PC-9 (cell line): Measurements from ENCODE around the gene MT1F.

Source experiments
- EZH2 ChIP-seq: fragments of 200-600 bp; sonication (generic); IDR thresholded peaks from 2 replicates; pipeline ENCODE4 v1.8.0; 2017; ENCODE audit warnings: antibody characterized with exemption, low read depth
- TF ChIP-seq, protein P1 (sequence below): fragments of 200-600 bp; sonication (generic); conservative IDR thresholded peaks from 2 replicates; pipeline ENCODE4 v1.6.1; 2017; ENCODE audit warnings: mixed run types, antibody characterized with exemption, mild to moderate bottlenecking, moderate library complexity

DNA sequence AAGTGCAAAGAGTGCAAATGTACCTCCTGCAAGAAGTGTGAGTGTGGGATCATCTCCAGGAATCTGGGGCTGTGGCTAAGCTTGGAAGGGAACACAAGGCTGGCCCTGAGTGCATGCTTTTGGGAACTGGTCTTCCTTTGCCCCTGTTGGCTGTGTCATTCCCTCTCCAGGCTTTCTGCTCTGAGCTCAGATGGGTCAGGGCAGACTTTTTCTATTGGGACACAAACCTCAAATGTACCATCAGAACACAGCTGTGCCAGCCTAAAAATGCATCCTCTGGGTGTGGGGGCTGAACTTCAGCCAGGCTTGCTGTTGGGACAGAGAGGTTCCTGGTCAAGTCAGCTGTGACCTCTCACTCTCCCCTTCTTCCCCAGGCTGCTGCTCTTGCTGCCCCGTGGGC, 5.2 kb upstream of the MT1F start:
- TF ChIP-seq, protein P1, sequence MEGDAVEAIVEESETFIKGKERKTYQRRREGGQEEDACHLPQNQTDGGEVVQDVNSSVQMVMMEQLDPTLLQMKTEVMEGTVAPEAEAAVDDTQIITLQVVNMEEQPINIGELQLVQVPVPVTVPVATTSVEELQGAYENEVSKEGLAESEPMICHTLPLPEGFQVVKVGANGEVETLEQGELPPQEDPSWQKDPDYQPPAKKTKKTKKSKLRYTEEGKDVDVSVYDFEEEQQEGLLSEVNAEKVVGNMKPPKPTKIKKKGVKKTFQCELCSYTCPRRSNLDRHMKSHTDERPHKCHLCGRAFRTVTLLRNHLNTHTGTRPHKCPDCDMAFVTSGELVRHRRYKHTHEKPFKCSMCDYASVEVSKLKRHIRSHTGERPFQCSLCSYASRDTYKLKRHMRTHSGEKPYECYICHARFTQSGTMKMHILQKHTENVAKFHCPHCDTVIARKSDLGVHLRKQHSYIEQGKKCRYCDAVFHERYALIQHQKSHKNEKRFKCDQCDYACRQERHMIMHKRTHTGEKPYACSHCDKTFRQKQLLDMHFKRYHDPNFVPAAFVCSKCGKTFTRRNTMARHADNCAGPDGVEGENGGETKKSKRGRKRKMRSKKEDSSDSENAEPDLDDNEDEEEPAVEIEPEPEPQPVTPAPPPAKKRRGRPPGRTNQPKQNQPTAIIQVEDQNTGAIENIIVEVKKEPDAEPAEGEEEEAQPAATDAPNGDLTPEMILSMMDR, result no peak
- TF ChIP-seq EZH2, result no peak
